ENCODE data around the gene PGAM2.
"Not testable (repeated sequence)": the region's sequence is repeated elsewhere in the genome, so short reads cannot be mapped to it uniquely, and the experiment has no call there.

PGAM2 gene

GRCh38 chr7:44018857-44019807 is 46.2 kb downstream of the PGAM2 start:
- peak; percentile 55 for DNase-seq

GRCh38 chr7:44015090-44015489 is 50.3 kb downstream of the PGAM2 start:
- DNase-seq, result not testable (repeated sequence)
